ENCODE measurements around the gene MSS51. TPM values are rescaled to one million over a fixed set of nuclear protein-coding genes. Genes with fewer than 3 reads are reported as not detected.
"Not testable (repeated sequence)": the region's sequence is repeated elsewhere in the genome, so short reads cannot be mapped to it uniquely, and the experiment has no call there.

MSS51 gene
- total and polyA plus RNA-seq, 12 donors, result 0.90 to 18.1 (median 6.5) TPM

- Histone ChIP-seq H3K27me3 (no peaks in the 10 kb centered on the region), H3K27ac (peak overlapping the region in 3 of 10 donors; percentile 27 to 41 (median 27)), H3K4me1 (peaks cover 0 to 31% (median 5%) of the 10 kb centered on the region in 9 donors), H3K9me3 (no peaks in the 10 kb centered on the region), H3K36me3 (peaks cover 0 to 66% (median 30%) of the 10 kb centered on the region in 9 donors), H3K4me3 (no peak overlapping the region)
- DNase-seq (no peak), ATAC-seq (peak in 3 of 8 donors; percentile 68 to 85 (median 82))
- TF ChIP-seq, protein P1, sequence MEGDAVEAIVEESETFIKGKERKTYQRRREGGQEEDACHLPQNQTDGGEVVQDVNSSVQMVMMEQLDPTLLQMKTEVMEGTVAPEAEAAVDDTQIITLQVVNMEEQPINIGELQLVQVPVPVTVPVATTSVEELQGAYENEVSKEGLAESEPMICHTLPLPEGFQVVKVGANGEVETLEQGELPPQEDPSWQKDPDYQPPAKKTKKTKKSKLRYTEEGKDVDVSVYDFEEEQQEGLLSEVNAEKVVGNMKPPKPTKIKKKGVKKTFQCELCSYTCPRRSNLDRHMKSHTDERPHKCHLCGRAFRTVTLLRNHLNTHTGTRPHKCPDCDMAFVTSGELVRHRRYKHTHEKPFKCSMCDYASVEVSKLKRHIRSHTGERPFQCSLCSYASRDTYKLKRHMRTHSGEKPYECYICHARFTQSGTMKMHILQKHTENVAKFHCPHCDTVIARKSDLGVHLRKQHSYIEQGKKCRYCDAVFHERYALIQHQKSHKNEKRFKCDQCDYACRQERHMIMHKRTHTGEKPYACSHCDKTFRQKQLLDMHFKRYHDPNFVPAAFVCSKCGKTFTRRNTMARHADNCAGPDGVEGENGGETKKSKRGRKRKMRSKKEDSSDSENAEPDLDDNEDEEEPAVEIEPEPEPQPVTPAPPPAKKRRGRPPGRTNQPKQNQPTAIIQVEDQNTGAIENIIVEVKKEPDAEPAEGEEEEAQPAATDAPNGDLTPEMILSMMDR (IDR thresholded peaks at IDR 0.05), result no peak
- intact Hi-C loops (cut with DNase I), result no loop called here
- 51 to 57% methylated on average over 4 of the region's 4 CpGs for WGBS, 2 donors
These were observed 34.3 kb downstream of the MSS51 start for GRCh38 chr10:73399063-73399462.

- WGBS, 2 donors, result 97 to 98% methylated on average over 6 of the region's 6 CpGs
- TF ChIP-seq, protein P1 (IDR thresholded peaks at IDR 0.05), result peak in 1 of 9 donors; percentile 4
These were observed 35.3 kb downstream of the MSS51 start for GRCh38 chr10:73398024-73398423.

GRCh38 chr10:73394325-73394724, 39.0 kb downstream of the MSS51 start:
- H3K4me3 ChIP-seq; H3K27ac ChIP-seq; intact Hi-C loops (cut with DNase I); H3K4me1 ChIP-seq; DNase-seq; ATAC-seq; H3K9me3 ChIP-seq; H3K27me3 ChIP-seq: not testable (repeated sequence)
- H3K36me3 ChIP-seq, result peaks cover 0 to 90% (median 51%) of the 10 kb centered on the region in 9 donors
- WGBS, 2 donors, result 94 to 98% methylated on average over 3 of the region's 4 CpGs

More at GRCh38 chr10:73398024-73398423, 35.3 kb downstream of the MSS51 start:
- DNase-seq (no peak), ATAC-seq (no peak)
- Histone ChIP-seq H3K9me3 (peaks cover 0 to 5% (median 0%) of the 10 kb centered on the region in 11 donors), H3K4me3 (no peak overlapping the region), H3K27me3 (no peaks in the 10 kb centered on the region), H3K4me1 (peaks cover 0 to 24% (median 3%) of the 10 kb centered on the region in 9 donors), H3K36me3 (peaks cover 0 to 72% (median 30%) of the 10 kb centered on the region in 9 donors), H3K27ac (no peak overlapping the region)
- intact Hi-C loops (cut with DNase I), result no loop called here

GRCh38 chr10:73388228-73388627, 45.1 kb downstream of the MSS51 start:
- peaks cover 0 to 93% (median 72%) of the 10 kb centered on the region in 9 donors for H3K36me3 ChIP-seq
- TF ChIP-seq, protein P1 (IDR thresholded peaks at IDR 0.05), result no peak
- ATAC-seq, result no peak

GRCh38 chr10:73386583-73386982, 46.8 kb downstream of the MSS51 start:
- Histone ChIP-seq H3K27ac (no peak overlapping the region), H3K36me3 (peaks cover 0 to 100% (median 86%) of the 10 kb centered on the region in 9 donors), H3K27me3 (no peaks in the 10 kb centered on the region), H3K4me1 (no peaks in the 10 kb centered on the region), H3K9me3 (no peaks in the 10 kb centered on the region), H3K4me3 (no peak overlapping the region)
- intact Hi-C loops (cut with DNase I), result no loop called here
- ATAC-seq, result no peak
- 98 to 99% methylated on average over 7 of the region's 7 CpGs for WGBS, 2 donors
- no peak for DNase-seq
- TF ChIP-seq, protein P1 (IDR thresholded peaks at IDR 0.05), result no peak

More at GRCh38 chr10:73388228-73388627, 45.1 kb downstream of the MSS51 start:
- no peaks in the 10 kb centered on the region for H3K27me3 ChIP-seq
- 88 to 92% methylated on average over 4 of the region's 4 CpGs for WGBS, 2 donors
- intact Hi-C loops (cut with DNase I), result no loop called here
- no peaks in the 10 kb centered on the region for H3K4me1 ChIP-seq
- DNase-seq, result no peak
- no peak overlapping the region for H3K4me3 ChIP-seq
- no peaks in the 10 kb centered on the region for H3K9me3 ChIP-seq
- no peak overlapping the region for H3K27ac ChIP-seq

All from heart right ventricle (tissue), 16 donors.